ENCODE data around the gene STXBP1. TPM values are rescaled to one million over a fixed set of nuclear protein-coding genes. Genes with fewer than 3 reads are reported as not detected.

Gene STXBP1
- polyA plus RNA-seq, 3 donors = 0.27 to 0.59 TPM; not detected in 1

DNA sequence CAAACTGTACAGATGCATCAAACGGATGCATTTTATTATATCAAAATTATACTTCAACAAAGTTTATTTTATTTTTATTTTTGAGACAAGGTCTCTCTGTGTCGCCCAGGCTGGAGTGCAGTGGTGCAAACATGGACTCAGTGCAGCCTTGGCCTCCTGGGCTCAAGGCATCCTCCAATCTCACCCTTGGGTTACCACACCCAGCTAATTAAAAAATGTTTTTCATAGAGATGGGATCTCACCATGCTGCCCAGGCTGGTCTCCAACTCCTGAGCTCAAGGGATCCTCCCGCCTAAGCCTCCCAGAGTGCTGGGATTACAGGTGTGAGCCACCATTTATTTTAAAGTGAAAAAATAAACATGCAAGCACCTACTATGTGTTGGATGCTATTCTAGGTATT is 40.1 kb upstream of the STXBP1 start:
- TF ChIP-seq, protein P1, sequence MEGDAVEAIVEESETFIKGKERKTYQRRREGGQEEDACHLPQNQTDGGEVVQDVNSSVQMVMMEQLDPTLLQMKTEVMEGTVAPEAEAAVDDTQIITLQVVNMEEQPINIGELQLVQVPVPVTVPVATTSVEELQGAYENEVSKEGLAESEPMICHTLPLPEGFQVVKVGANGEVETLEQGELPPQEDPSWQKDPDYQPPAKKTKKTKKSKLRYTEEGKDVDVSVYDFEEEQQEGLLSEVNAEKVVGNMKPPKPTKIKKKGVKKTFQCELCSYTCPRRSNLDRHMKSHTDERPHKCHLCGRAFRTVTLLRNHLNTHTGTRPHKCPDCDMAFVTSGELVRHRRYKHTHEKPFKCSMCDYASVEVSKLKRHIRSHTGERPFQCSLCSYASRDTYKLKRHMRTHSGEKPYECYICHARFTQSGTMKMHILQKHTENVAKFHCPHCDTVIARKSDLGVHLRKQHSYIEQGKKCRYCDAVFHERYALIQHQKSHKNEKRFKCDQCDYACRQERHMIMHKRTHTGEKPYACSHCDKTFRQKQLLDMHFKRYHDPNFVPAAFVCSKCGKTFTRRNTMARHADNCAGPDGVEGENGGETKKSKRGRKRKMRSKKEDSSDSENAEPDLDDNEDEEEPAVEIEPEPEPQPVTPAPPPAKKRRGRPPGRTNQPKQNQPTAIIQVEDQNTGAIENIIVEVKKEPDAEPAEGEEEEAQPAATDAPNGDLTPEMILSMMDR (IDR thresholded peaks at IDR 0.05) = no peak
- H3K9ac ChIP-seq (ENCODE audit: insufficient read depth, low read length, poor library complexity, severe bottlenecking) = no peak overlapping the region
- H2AFZ ChIP-seq (ENCODE audit: insufficient read depth, low read depth, low read length, poor library complexity, severe bottlenecking) = no peak overlapping the region
- Mint-ChIP-seq H3K36me3 (peaks cover 6 to 13% of the 10 kb centered on the region in 2 donors), H3K4me1 (peaks cover 75% of the 10 kb centered on the region), H3K27me3 (ENCODE audit: low read depth in 3 of 3) (no peaks in the 10 kb centered on the region), H3K27ac (no peak overlapping the region), H3K4me3 (no peak overlapping the region), H3K9me3 (peaks cover 0 to 2% (median 0%) of the 10 kb centered on the region in 7 donors)
- peaks cover 46% of the 10 kb centered on the region for H3K79me2 ChIP-seq (ENCODE audit: insufficient read depth, low read length)
- no peak overlapping the region for H3K27ac ChIP-seq (ENCODE audit: low read depth in 1 of 2, low read length in 2 of 2)
- no peaks in the 10 kb centered on the region for H3K27me3 ChIP-seq (ENCODE audit: control insufficient read depth in 2 of 2, insufficient read depth in 2 of 2, low read length in 2 of 2)
- 80% methylated on average over 1 of the region's 3 CpGs for WGBS (ENCODE audit: insufficient coverage)
- peaks cover 15% of the 10 kb centered on the region for H4K20me1 ChIP-seq (ENCODE audit: insufficient read depth, low read length)
- no peak for DNase-seq
- H3K4me1 ChIP-seq (ENCODE audit: control insufficient read depth in 1 of 2, insufficient read depth in 2 of 2, low read length in 2 of 2) = peaks cover 77 to 85% of the 10 kb centered on the region in 2 donors
- H3K4me3 ChIP-seq (replicated peaks in 1 of 3; ENCODE audit: low read depth in 2 of 3, low read length in 3 of 3) = no peak overlapping the region
- H3K36me3 ChIP-seq (replicated peaks in 1 of 2; ENCODE audit: control insufficient read depth in 1 of 2, insufficient read depth in 2 of 2, low read length in 2 of 2) = no peaks in the 10 kb centered on the region
- H3K9me3 ChIP-seq (replicated peaks in 1 of 2; ENCODE audit: control insufficient read depth in 1 of 2, insufficient read depth in 1 of 2, low read length in 2 of 2) = no peaks in the 10 kb centered on the region
- H3K4me2 ChIP-seq (replicated peaks; ENCODE audit: extremely low read depth, low read length, poor library complexity, severe bottlenecking) = no peak overlapping the region
- intact Hi-C loops (cut with micrococcal nuclease) = loop anchor here (2.0 to 5.0 kb wide), 2 partner anchors 13 to 210 kb away; no protein-coding TSS in a partner anchor

DNA sequence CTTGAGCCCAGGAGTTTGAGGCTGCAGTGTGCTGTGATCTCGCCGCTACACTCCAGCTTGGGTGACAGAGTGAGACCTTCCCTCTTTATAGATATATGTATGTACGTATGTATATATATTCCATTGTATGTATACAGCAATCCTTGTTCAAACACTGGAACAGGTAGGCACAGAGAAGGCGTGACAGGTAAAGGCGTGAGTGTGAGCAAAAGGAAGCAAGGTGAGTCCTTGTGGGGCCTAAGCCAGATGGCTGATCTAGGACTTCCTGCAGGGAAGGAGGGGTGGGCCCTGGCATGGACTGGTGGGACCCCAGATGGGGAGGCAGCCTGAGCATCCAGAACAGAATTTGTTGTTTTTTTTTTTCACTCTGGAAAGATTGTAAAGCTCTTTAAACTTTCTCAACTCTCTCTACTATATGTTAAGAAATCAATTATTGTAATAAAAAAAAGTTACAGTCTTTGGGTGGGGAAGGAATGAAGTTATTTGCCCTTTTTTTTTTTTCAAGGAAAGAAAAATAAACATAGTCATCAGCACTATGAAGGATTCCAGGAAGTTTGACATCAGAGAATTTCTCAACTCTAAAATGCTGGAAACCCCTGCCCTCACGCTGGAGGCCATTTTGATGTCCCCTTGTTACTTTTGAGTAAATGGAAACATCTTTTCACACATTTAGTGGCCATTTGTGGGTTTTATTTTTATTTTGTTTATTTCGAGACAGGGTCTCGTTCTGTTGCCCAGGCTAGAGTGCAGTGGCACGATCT is 38.9 kb upstream of the STXBP1 start:
- peaks cover 4% of the 10 kb centered on the region for H4K20me1 ChIP-seq (ENCODE audit: insufficient read depth, low read length)
- H3K4me3 ChIP-seq (replicated peaks in 1 of 3; ENCODE audit: low read depth in 2 of 3, low read length in 3 of 3) = no peak overlapping the region
- H3K4me1 ChIP-seq (ENCODE audit: control insufficient read depth in 1 of 2, insufficient read depth in 2 of 2, low read length in 2 of 2) = peaks cover 77 to 85% of the 10 kb centered on the region in 2 donors
- H3K9ac ChIP-seq (ENCODE audit: insufficient read depth, low read length, poor library complexity, severe bottlenecking) = no peak overlapping the region
- peaks cover 46% of the 10 kb centered on the region for H3K79me2 ChIP-seq (ENCODE audit: insufficient read depth, low read length)
- H3K4me3 Mint-ChIP-seq = no peak overlapping the region
- DNase-seq = peak in 2 of 3 donors; percentile 67 to 83
- peaks cover 76% of the 10 kb centered on the region for H3K4me1 Mint-ChIP-seq
- H2AFZ ChIP-seq (ENCODE audit: insufficient read depth, low read depth, low read length, poor library complexity, severe bottlenecking) = peak overlapping the region; percentile 35
- H3K27me3 Mint-ChIP-seq (ENCODE audit: low read depth in 3 of 3) = no peaks in the 10 kb centered on the region
- WGBS (ENCODE audit: insufficient coverage) = 94% methylated on average over 2 of the region's 9 CpGs
- no peaks in the 10 kb centered on the region for H3K36me3 ChIP-seq (replicated peaks in 1 of 2; ENCODE audit: control insufficient read depth in 1 of 2, insufficient read depth in 2 of 2, low read length in 2 of 2)
- H3K9me3 Mint-ChIP-seq = no peaks in the 10 kb centered on the region
- peaks cover 6 to 13% of the 10 kb centered on the region in 2 donors for H3K36me3 Mint-ChIP-seq
- intact Hi-C loops (cut with micrococcal nuclease) = loop anchor here in 1 of 2 donors (5.0 kb wide), 1 partner anchor 209 kb away; no protein-coding TSS in a partner anchor
- peak overlapping the region; percentile 75 to 95 (median 91) for H3K27ac Mint-ChIP-seq
- no peak overlapping the region for H3K4me2 ChIP-seq (replicated peaks; ENCODE audit: extremely low read depth, low read length, poor library complexity, severe bottlenecking)
- H3K27me3 ChIP-seq (ENCODE audit: control insufficient read depth in 2 of 2, insufficient read depth in 2 of 2, low read length in 2 of 2) = no peaks in the 10 kb centered on the region
- TF ChIP-seq, protein P1 (IDR thresholded peaks at IDR 0.05) = no peak
- H3K27ac ChIP-seq (ENCODE audit: low read depth in 1 of 2, low read length in 2 of 2) = peak overlapping the region; percentile 64 to 77
- H3K9me3 ChIP-seq (replicated peaks in 1 of 2; ENCODE audit: control insufficient read depth in 1 of 2, insufficient read depth in 1 of 2, low read length in 2 of 2) = no peaks in the 10 kb centered on the region
